HEK293T (cell line): ENCODE results near the gene PTPRG.

Experiments
- CTCF ChIA-PET: fragments of 350-600 bp; formaldehyde crosslinking; extraction: SDS; loops from one replicate; lab custom pipeline; 2021; ENCODE audit warnings: antibody characterized with exemption, inconsistent platforms; lab: Yijun Ruan, JAX
- POLR2A ChIA-PET: fragments of 350-600 bp; formaldehyde crosslinking; extraction: SDS; loops from one replicate; lab custom pipeline; 2020; ENCODE audit warnings: antibody characterized with exemption, inconsistent platforms; lab: Yijun Ruan, JAX
- DNase-seq: peaks from one replicate; pipeline ENCODE4 v3.0.0; 2012; ENCODE audit warnings: mixed read lengths; ENCODE audit errors: extremely low spot score
- ARNT ChIP-seq: fragments of 450-650 bp; IDR thresholded peaks from 2 replicates; pipeline ENCODE4 v1.6.1; 2017; ENCODE audit warnings: mild to moderate bottlenecking
- BHLHE40 ChIP-seq: fragments of 450-650 bp; IDR thresholded peaks from 2 replicates; pipeline ENCODE4 v1.6.1; 2016; ENCODE audit warnings: mild to moderate bottlenecking, moderate library complexity, borderline replicate concordance
- CTBP1 ChIP-seq: fragments of 450-650 bp; IDR thresholded peaks from 2 replicates; pipeline ENCODE4 v1.6.1; 2016; ENCODE audit warnings: borderline replicate concordance
- ELF4 ChIP-seq: fragments of 450-650 bp; IDR thresholded peaks from 2 replicates; pipeline ENCODE4 v1.6.1; 2017; ENCODE audit warnings: antibody characterized with exemption
- FOXA1 ChIP-seq: fragments of 450-650 bp; IDR thresholded peaks from 2 replicates; pipeline ENCODE4 v1.6.1; 2016; ENCODE audit warnings: mild to moderate bottlenecking
- FOXK2 ChIP-seq: fragments of 450-650 bp; IDR thresholded peaks from 2 replicates; pipeline ENCODE4 v1.6.1; 2016; ENCODE audit warnings: mild to moderate bottlenecking
- FOXM1 ChIP-seq: fragments of 450-650 bp; IDR thresholded peaks from 2 replicates; pipeline ENCODE4 v1.6.1; 2017; ENCODE audit warnings: mild to moderate bottlenecking, borderline replicate concordance
- HDGF ChIP-seq: fragments of 450-650 bp; IDR thresholded peaks from 2 replicates; pipeline ENCODE4 v1.6.1; 2017; ENCODE audit warnings: antibody characterized with exemption, borderline replicate concordance
- L3MBTL2 ChIP-seq: fragments of 450-650 bp; conservative IDR thresholded peaks from 2 replicates; pipeline ENCODE4 v1.6.1; 2016; ENCODE audit warnings: mild to moderate bottlenecking
- LEF1 ChIP-seq: fragments of 450-650 bp; IDR thresholded peaks from 2 replicates; pipeline ENCODE4 v1.6.1; 2017; ENCODE audit warnings: mild to moderate bottlenecking, borderline replicate concordance
- NFRKB ChIP-seq: fragments of 450-650 bp; IDR thresholded peaks from 2 replicates; pipeline ENCODE4 v1.6.1; 2016; ENCODE audit warnings: mild to moderate bottlenecking, moderate library complexity
- SP1 ChIP-seq: fragments of 450-650 bp; IDR thresholded peaks from 2 replicates; pipeline ENCODE4 v1.6.1; 2017
- SUZ12 ChIP-seq: fragments of 450-650 bp; IDR thresholded peaks from 2 replicates; pipeline ENCODE4 v1.6.1; 2016; ENCODE audit warnings: mild to moderate bottlenecking
- TARDBP ChIP-seq: fragments of 450-650 bp; IDR thresholded peaks from 2 replicates; pipeline ENCODE4 v1.6.1; 2016
- ZNF384 ChIP-seq: fragments of 450-650 bp; IDR thresholded peaks from 2 replicates; pipeline ENCODE4 v1.6.1; 2016
- TF ChIP-seq, protein P1 (sequence below): fragments of 450-650 bp; IDR thresholded peaks from 2 replicates; pipeline ENCODE4 v1.6.1; 2016

PTPRG gene

GRCh38 chr3:62143843-62144450 is 582.6 kb downstream of the PTPRG start:
- ChIA-PET POLR2A (no interaction called here), CTCF (no interaction called here)
- TF ChIP-seq CTBP1: no peak
- TF ChIP-seq ARNT: no peak
- TF ChIP-seq BHLHE40: no peak
- TF ChIP-seq FOXA1: no peak
- no peak for TF ChIP-seq NFRKB
- TF ChIP-seq FOXM1: no peak
- TF ChIP-seq HDGF: no peak
- no peak for TF ChIP-seq FOXK2
- no peak for TF ChIP-seq SP1
- TF ChIP-seq SUZ12: no peak
- TF ChIP-seq LEF1: no peak
- TF ChIP-seq, protein P1, sequence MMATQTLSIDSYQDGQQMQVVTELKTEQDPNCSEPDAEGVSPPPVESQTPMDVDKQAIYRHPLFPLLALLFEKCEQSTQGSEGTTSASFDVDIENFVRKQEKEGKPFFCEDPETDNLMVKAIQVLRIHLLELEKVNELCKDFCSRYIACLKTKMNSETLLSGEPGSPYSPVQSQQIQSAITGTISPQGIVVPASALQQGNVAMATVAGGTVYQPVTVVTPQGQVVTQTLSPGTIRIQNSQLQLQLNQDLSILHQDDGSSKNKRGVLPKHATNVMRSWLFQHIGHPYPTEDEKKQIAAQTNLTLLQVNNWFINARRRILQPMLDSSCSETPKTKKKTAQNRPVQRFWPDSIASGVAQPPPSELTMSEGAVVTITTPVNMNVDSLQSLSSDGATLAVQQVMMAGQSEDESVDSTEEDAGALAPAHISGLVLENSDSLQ: no peak
- DNase-seq: no peak

GRCh38 chr3:62144482-62144881 is 583.1 kb downstream of the PTPRG start:
- CTCF ChIA-PET: no interaction called here
- POLR2A ChIA-PET: no interaction called here

GRCh38 chr3:62145086-62145757 is 583.9 kb downstream of the PTPRG start:
- CTCF ChIA-PET: no interaction called here

More at GRCh38 chr3:62144482-62144881, 583.1 kb downstream of the PTPRG start:
- TF ChIP-seq L3MBTL2 (no peak), ELF4 (no peak), SP1 (no peak), ZNF384 (no peak), HDGF (no peak), BHLHE40 (no peak), FOXA1 (no peak), ARNT (no peak), LEF1 (no peak), SUZ12 (no peak), FOXM1 (no peak), CTBP1 (no peak), NFRKB (no peak), FOXK2 (no peak), TARDBP (no peak)
- TF ChIP-seq, protein P1: no peak
- DNase-seq: no peak

GRCh38 chr3:62149539-62149938 is 588.2 kb downstream of the PTPRG start:
- ChIA-PET CTCF (no interaction called here), POLR2A (no interaction called here)
- DNase-seq: no peak
- TF ChIP-seq FOXA1 (no peak), L3MBTL2 (no peak), FOXM1 (no peak), ARNT (no peak), ELF4 (no peak), BHLHE40 (no peak), HDGF (no peak), SP1 (no peak), CTBP1 (no peak), TARDBP (no peak), LEF1 (no peak), ZNF384 (no peak), FOXK2 (no peak), NFRKB (no peak), SUZ12 (no peak)
- TF ChIP-seq, protein P1: no peak

More at GRCh38 chr3:62145086-62145757, 583.9 kb downstream of the PTPRG start:
- DNase-seq: no peak
- POLR2A ChIA-PET: no interaction called here
- TF ChIP-seq FOXM1 (no peak), HDGF (no peak), SUZ12 (no peak), FOXK2 (no peak), ELF4 (no peak), ZNF384 (no peak), TARDBP (no peak), ARNT (no peak), FOXA1 (no peak)
- TF ChIP-seq, protein P1: no peak

DNA sequence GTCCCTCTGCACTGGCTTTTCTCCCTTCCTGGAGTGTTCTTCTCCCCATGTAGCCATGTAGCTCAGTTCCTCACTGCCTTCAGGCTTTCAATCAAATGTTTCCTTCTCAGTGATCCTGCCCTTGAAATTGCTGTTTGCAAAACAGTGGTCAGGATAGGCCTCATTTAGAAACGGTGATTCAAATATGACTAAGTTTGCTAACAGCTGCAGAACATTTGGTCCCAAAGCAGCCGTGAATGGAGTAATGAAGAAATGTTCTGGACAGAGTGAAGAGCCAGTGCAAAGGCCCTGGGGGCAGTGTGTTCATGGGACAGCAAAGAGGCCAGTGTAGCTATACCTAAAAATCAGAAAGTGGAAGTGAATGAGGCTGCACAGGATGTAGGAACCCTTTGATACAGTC is 588.6 kb downstream of the PTPRG start:
- POLR2A ChIA-PET: no interaction called here
- no peak for DNase-seq
- TF ChIP-seq BHLHE40 (no peak), ELF4 (no peak), TARDBP (no peak), LEF1 (no peak), FOXM1 (no peak), FOXK2 (no peak), ZNF384 (no peak), ARNT (no peak), SUZ12 (no peak), SP1 (no peak), CTBP1 (no peak)
- CTCF ChIA-PET: no interaction called here
